Stimulated activated memory B cell treated with anti-CD40 and anti-IgM and Interleukin-4, amounts not matched to agents 10 μg/mL and 1 μg/mL and 100 μg/mL, for 72 hours (primary cell): ENCODE results near the gene WDR77.

ENCODE experiments used
- ATAC-seq: fragments of 150-1000 bp; cut with Tn5 transposase; 2 replicates; pipeline ENCODE4 v1.10.0; 2021
- H3K27ac Mint-ChIP-seq: one replicate; pipeline ENCODE4 v1.8.0; 2022; ENCODE audit warnings: mild to moderate bottlenecking, mixed read lengths
- H3K27me3 Mint-ChIP-seq: one replicate; pipeline ENCODE4 v1.8.0; 2022; ENCODE audit warnings: mixed read lengths
- H3K36me3 Mint-ChIP-seq: one replicate; pipeline ENCODE4 v1.8.0; 2022; ENCODE audit warnings: mixed read lengths
- H3K4me1 Mint-ChIP-seq: one replicate; pipeline ENCODE4 v1.8.0; 2022; ENCODE audit warnings: mixed read lengths
- H3K4me3 Mint-ChIP-seq: one replicate; pipeline ENCODE4 v1.8.0; 2022; ENCODE audit warnings: mild to moderate bottlenecking, moderate library complexity, mixed read lengths
- H3K9me3 Mint-ChIP-seq: one replicate; pipeline ENCODE4 v1.8.0; 2022; ENCODE audit warnings: mixed read lengths

WDR77 gene

DNA sequence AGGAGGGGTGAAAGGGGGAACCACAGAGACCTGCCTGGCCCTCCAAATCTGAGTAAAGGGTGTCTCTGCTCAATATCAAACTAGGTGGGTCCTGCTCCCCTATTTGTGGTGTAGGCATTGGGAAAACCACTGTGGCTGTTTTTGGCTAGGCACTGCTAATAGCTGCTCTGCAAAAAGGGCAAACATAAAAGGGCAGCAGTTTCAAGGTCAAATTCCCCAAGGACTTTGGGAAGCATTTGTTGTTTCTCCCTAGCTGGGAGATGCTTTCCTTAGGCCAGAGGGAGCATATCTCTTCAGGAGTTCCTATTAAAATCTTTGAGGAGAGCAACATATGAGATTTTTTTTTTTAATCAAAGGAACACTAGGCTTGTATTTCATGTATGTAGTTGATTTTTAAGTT lies 27.2 kb upstream of the WDR77 start:
- Mint-ChIP-seq H3K27ac (peak overlapping the region; percentile 81), H3K4me1 (peaks cover 55% of the 10 kb centered on the region), H3K36me3 (peaks cover 18% of the 10 kb centered on the region), H3K9me3 (no peaks in the 10 kb centered on the region), H3K27me3 (no peaks in the 10 kb centered on the region), H3K4me3 (no peak overlapping the region)
- no peak for ATAC-seq

DNA sequence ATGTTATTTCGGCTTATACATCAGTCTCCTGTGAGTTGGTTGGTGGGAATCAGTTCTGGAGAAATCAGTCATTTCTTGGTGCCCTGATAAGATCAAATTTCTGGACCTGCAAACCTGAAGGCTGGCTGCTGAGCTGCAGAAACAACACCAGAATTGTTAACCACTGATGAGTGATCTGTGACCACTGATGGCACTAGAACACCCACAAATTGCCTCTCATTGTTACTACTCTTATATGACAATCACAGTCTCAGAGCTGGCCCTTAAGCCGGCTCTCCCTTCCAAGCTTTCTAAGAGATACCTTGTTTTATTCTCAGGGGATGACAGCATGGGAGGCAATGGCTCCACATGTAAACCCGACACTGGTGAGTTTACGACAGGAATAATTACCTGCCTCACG lies 26.6 kb upstream of the WDR77 start:
- H3K27ac Mint-ChIP-seq = peak overlapping the region; percentile 81
- H3K36me3 Mint-ChIP-seq = peaks cover 18% of the 10 kb centered on the region
- ATAC-seq = peak; percentile 49
- H3K4me3 Mint-ChIP-seq = no peak overlapping the region
- H3K27me3 Mint-ChIP-seq = no peaks in the 10 kb centered on the region
- H3K4me1 Mint-ChIP-seq = peaks cover 52% of the 10 kb centered on the region
- H3K9me3 Mint-ChIP-seq = no peaks in the 10 kb centered on the region

GRCh38 chr1:111474521-111474920 lies 25.5 kb upstream of the WDR77 start:
- H3K4me3 Mint-ChIP-seq = peak overlapping the region; percentile 74
- no peaks in the 10 kb centered on the region for H3K27me3 Mint-ChIP-seq
- H3K36me3 Mint-ChIP-seq = peaks cover 18% of the 10 kb centered on the region
- H3K27ac Mint-ChIP-seq = peak overlapping the region; percentile 81
- ATAC-seq = no peak
- peaks cover 48% of the 10 kb centered on the region for H3K4me1 Mint-ChIP-seq
- no peaks in the 10 kb centered on the region for H3K9me3 Mint-ChIP-seq

- no peaks in the 10 kb centered on the region for H3K9me3 Mint-ChIP-seq
- H3K4me1 Mint-ChIP-seq = peaks cover 48% of the 10 kb centered on the region
Observed at GRCh38 chr1:111474106-111474505, 25.1 kb upstream of the WDR77 start.

GRCh38 chr1:111471538-111471937 lies 22.5 kb upstream of the WDR77 start:
- ATAC-seq = peak; percentile 21
- H3K36me3 Mint-ChIP-seq = peaks cover 12% of the 10 kb centered on the region
- H3K4me3 Mint-ChIP-seq = no peak overlapping the region
- peaks cover 25% of the 10 kb centered on the region for H3K4me1 Mint-ChIP-seq
- H3K27me3 Mint-ChIP-seq = no peaks in the 10 kb centered on the region
- H3K27ac Mint-ChIP-seq = no peak overlapping the region
- no peaks in the 10 kb centered on the region for H3K9me3 Mint-ChIP-seq

More at GRCh38 chr1:111474106-111474505, 25.1 kb upstream of the WDR77 start:
- H3K4me3 Mint-ChIP-seq = peak overlapping the region; percentile 74
- peak overlapping the region; percentile 81 for H3K27ac Mint-ChIP-seq
- H3K27me3 Mint-ChIP-seq = no peaks in the 10 kb centered on the region
- ATAC-seq = no peak
- peaks cover 18% of the 10 kb centered on the region for H3K36me3 Mint-ChIP-seq

GRCh38 chr1:111471012-111471411 lies 22.0 kb upstream of the WDR77 start:
- Mint-ChIP-seq H3K36me3 (peaks cover 12% of the 10 kb centered on the region), H3K9me3 (no peaks in the 10 kb centered on the region), H3K4me3 (no peak overlapping the region), H3K4me1 (peaks cover 19% of the 10 kb centered on the region), H3K27ac (no peak overlapping the region), H3K27me3 (no peaks in the 10 kb centered on the region)
- peak; percentile 98 for ATAC-seq

- H3K27ac Mint-ChIP-seq = no peak overlapping the region
- peaks cover 12% of the 10 kb centered on the region for H3K36me3 Mint-ChIP-seq
- H3K4me3 Mint-ChIP-seq = no peak overlapping the region
- H3K4me1 Mint-ChIP-seq = peaks cover 15% of the 10 kb centered on the region
- no peaks in the 10 kb centered on the region for H3K9me3 Mint-ChIP-seq
- H3K27me3 Mint-ChIP-seq = no peaks in the 10 kb centered on the region
- ATAC-seq = peak; percentile 2
Observed at GRCh38 chr1:111470596-111470995, 21.5 kb upstream of the WDR77 start.

DNA sequence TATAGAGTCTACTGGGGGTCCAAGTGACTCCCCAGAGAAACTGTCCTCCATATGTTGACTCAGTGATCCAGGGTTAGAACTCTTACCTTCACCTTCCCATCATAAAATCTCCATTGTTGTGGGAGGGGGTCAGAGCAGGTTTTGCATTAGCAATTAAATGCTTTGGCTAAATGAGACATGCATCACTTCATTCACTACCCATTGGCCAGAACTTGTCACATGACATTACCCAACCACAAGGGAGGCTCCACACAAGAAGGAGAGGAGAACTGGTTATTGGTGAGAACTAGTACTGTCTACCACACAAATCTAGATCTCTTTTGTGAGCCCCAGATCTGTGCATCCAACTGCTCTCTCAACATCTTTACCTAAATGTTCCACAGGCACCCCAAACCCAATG lies 20.5 kb upstream of the WDR77 start:
- no peaks in the 10 kb centered on the region for H3K27me3 Mint-ChIP-seq
- no peak for ATAC-seq
- H3K36me3 Mint-ChIP-seq = peaks cover 21% of the 10 kb centered on the region
- no peak overlapping the region for H3K4me3 Mint-ChIP-seq
- no peaks in the 10 kb centered on the region for H3K9me3 Mint-ChIP-seq
- peaks cover 16% of the 10 kb centered on the region for H3K4me1 Mint-ChIP-seq
- H3K27ac Mint-ChIP-seq = no peak overlapping the region

GRCh38 chr1:111468717-111469100 lies 19.7 kb upstream of the WDR77 start:
- Mint-ChIP-seq H3K4me1 (peaks cover 16% of the 10 kb centered on the region), H3K27ac (no peak overlapping the region), H3K9me3 (no peaks in the 10 kb centered on the region), H3K4me3 (no peak overlapping the region), H3K27me3 (no peaks in the 10 kb centered on the region), H3K36me3 (peaks cover 28% of the 10 kb centered on the region)
- ATAC-seq = no peak

GRCh38 chr1:111467865-111468716 lies 19.0 kb upstream of the WDR77 start:
- H3K9me3 Mint-ChIP-seq = no peaks in the 10 kb centered on the region
- ATAC-seq = no peak

GRCh38 chr1:111466480-111466879 lies 17.4 kb upstream of the WDR77 start:
- Mint-ChIP-seq H3K4me3 (no peak overlapping the region), H3K9me3 (no peaks in the 10 kb centered on the region), H3K27me3 (no peaks in the 10 kb centered on the region), H3K4me1 (peaks cover 7% of the 10 kb centered on the region), H3K36me3 (peaks cover 41% of the 10 kb centered on the region), H3K27ac (no peak overlapping the region)
- ATAC-seq = no peak

More at GRCh38 chr1:111467865-111468716, 19.0 kb upstream of the WDR77 start:
- no peak overlapping the region for H3K4me3 Mint-ChIP-seq
- H3K27me3 Mint-ChIP-seq = no peaks in the 10 kb centered on the region
- H3K4me1 Mint-ChIP-seq = peaks cover 16% of the 10 kb centered on the region
- H3K36me3 Mint-ChIP-seq = peaks cover 34% of the 10 kb centered on the region
- no peak overlapping the region for H3K27ac Mint-ChIP-seq

DNA sequence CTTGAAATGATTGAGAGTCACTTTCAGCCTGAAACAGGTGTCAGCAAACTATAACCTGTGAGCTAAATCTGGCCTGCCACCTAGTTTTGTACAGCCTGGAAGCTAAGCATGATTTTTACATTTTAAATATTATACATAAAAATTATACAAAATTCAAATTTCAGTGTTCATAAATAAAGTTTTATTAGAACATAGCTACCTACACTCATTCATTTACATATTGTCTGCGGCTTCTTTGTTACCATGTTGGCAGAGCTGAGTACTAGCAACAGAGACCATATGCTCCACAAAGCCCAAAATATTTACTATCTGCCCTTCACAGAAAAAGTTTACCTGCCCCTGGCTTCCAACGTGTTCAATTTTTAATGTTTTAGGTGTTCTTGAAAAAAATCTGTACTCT lies 16.7 kb upstream of the WDR77 start:
- peaks cover 44% of the 10 kb centered on the region for H3K36me3 Mint-ChIP-seq
- no peak overlapping the region for H3K4me3 Mint-ChIP-seq
- H3K4me1 Mint-ChIP-seq = peaks cover 7% of the 10 kb centered on the region
- ATAC-seq = no peak
- H3K27me3 Mint-ChIP-seq = no peaks in the 10 kb centered on the region
- peak overlapping the region; percentile 3 for H3K27ac Mint-ChIP-seq
- no peaks in the 10 kb centered on the region for H3K9me3 Mint-ChIP-seq

DNA sequence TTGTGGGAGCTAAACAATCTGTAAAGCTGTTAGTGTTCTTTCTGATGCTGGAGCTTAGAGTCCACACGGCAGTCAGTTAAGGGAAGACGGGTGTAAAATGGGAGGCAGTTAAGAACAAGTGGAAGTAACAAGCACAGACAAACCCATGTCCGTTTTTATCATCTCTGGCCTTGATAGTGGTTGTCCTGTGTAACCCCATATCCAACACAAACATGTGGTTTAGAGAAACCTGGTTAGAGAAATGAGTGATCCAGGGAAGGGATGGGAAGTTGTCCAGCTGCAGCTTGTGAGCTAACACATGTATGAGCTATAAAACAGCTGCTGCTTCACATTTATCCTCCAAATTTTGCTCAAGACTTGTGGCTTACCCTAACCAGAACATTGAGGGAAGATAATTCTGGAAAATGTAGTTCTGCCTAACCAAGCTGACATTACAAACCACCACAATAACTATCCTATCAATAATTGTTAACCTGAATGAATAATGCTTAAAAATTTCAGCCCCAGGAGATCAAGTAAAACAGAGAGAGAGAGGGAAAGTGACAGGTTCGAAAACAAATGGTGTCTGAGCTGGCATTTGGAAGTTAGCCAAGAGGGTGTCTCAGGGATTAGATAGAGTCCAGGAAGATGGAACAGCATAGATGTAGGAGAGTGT lies 14.1 kb upstream of the WDR77 start:
- no peak for ATAC-seq
- peaks cover 57% of the 10 kb centered on the region for H3K36me3 Mint-ChIP-seq
- H3K27ac Mint-ChIP-seq = no peak overlapping the region
- peaks cover 10% of the 10 kb centered on the region for H3K4me1 Mint-ChIP-seq
- no peaks in the 10 kb centered on the region for H3K9me3 Mint-ChIP-seq
- H3K27me3 Mint-ChIP-seq = no peaks in the 10 kb centered on the region
- no peak overlapping the region for H3K4me3 Mint-ChIP-seq

- no peaks in the 10 kb centered on the region for H3K27me3 Mint-ChIP-seq
- H3K9me3 Mint-ChIP-seq = no peaks in the 10 kb centered on the region
- H3K36me3 Mint-ChIP-seq = peaks cover 61% of the 10 kb centered on the region
- H3K4me1 Mint-ChIP-seq = peaks cover 12% of the 10 kb centered on the region
- ATAC-seq = no peak
- H3K4me3 Mint-ChIP-seq = no peak overlapping the region
- H3K27ac Mint-ChIP-seq = no peak overlapping the region
Observed at GRCh38 chr1:111462370-111463028, 13.4 kb upstream of the WDR77 start.

DNA sequence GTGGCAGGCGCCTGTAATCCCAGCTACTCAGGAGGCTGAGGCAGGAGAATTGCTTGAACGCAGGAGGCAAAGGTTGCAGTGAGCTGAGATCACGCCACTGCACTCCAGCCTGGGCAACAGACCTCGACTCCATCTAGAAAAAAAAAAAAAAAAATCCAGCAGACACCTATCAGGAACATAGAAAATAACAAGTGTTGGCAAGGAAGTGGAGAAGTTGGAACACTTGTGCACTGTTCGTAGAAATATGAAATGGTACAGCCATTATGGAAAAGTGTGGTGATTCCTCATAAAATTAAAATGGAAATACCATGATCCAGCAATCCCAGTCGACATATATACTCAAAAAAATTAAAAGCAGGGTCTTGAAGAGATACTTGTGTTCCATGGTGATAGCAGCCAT lies 12.7 kb upstream of the WDR77 start:
- peaks cover 12% of the 10 kb centered on the region for H3K4me1 Mint-ChIP-seq
- no peak for ATAC-seq
- peaks cover 64% of the 10 kb centered on the region for H3K36me3 Mint-ChIP-seq
- no peak overlapping the region for H3K4me3 Mint-ChIP-seq
- H3K27me3 Mint-ChIP-seq = no peaks in the 10 kb centered on the region
- no peak overlapping the region for H3K27ac Mint-ChIP-seq
- H3K9me3 Mint-ChIP-seq = no peaks in the 10 kb centered on the region
